Globus pallidus (tissue), 1 donor: Measurements from ENCODE around the gene RAMACL.
"Not testable (repeated sequence)": the region's sequence is repeated elsewhere in the genome, so short reads cannot be mapped to it uniquely, and the experiment has no call there.

Experiments used
- DNase-seq: peaks from one replicate; pipeline ENCODE4 v3.0.0-alpha.2; 2015; ENCODE audit warnings: low spot score

RAMACL gene

GRCh38 chr6:166586424-166587156, at the start of gene RAMACL:
TSS of gene RAMACL (minus strand) at chr6:166586678. CDS start at chr6:166586477, 201 bp downstream.
- DNase-seq, result no peak

- DNase-seq, result no peak
These were observed 48.8 kb upstream of the RAMACL start for GRCh38 chr6:166635013-166635970.

GRCh38 chr6:166634581-166634980, 48.1 kb upstream of the RAMACL start:
- not testable (repeated sequence) for DNase-seq

- no peak for DNase-seq
These were observed 47.5 kb upstream of the RAMACL start for GRCh38 chr6:166633732-166634535.

GRCh38 chr6:166632731-166633130, 46.3 kb upstream of the RAMACL start:
- DNase-seq, result no peak

- no peak for DNase-seq
These were observed 44.0 kb upstream of the RAMACL start for GRCh38 chr6:166630462-166630861.

GRCh38 chr6:166629628-166630027, 43.1 kb upstream of the RAMACL start:
- DNase-seq, result no peak

GRCh38 chr6:166627875-166628801, 41.7 kb upstream of the RAMACL start:
- peak; percentile 44 for DNase-seq

GRCh38 chr6:166627033-166627874, 40.8 kb upstream of the RAMACL start, which contains the start of gene RPS6KA2:
TSS of gene RPS6KA2 (minus strand) at chr6:166627251. CDS start at chr6:166627019, 232 bp downstream.
- DNase-seq, result peak; percentile 100

- peak; percentile 26 for DNase-seq
These were observed 39.9 kb upstream of the RAMACL start for GRCh38 chr6:166626177-166627032.

GRCh38 chr6:166625356-166625755, 38.9 kb upstream of the RAMACL start:
- peak; percentile 20 for DNase-seq

- no peak for DNase-seq
These were observed 37.8 kb upstream of the RAMACL start for GRCh38 chr6:166624275-166624674.

GRCh38 chr6:166623318-166623717, 36.8 kb upstream of the RAMACL start:
- no peak for DNase-seq

- DNase-seq, result no peak
These were observed 34.6 kb upstream of the RAMACL start for GRCh38 chr6:166621114-166621540.

GRCh38 chr6:166620478-166621113, 34.1 kb upstream of the RAMACL start:
- no peak for DNase-seq

- DNase-seq, result no peak
These were observed 33.4 kb upstream of the RAMACL start for GRCh38 chr6:166619912-166620311.

- no peak for DNase-seq
These were observed 32.6 kb upstream of the RAMACL start for GRCh38 chr6:166618866-166619761.
